Peyer's patch (tissue), 4 donors: ENCODE results near the gene FBXO24. TPM values are rescaled to one million over a fixed set of nuclear protein-coding genes. Genes with fewer than 3 reads are reported as not detected.
A peak's percentile ranks its signal among the peaks of the same experiment; 100 is the strongest.

Source experiments
- DNase-seq, 3 donors: peaks; one replicate each; pipeline ENCODE4 v3.0.0-alpha.2; 2017 to 2019
- H3K27ac ChIP-seq, 4 donors: fragments of 200-600 bp; sonication (generic); one replicate each; pipeline ENCODE4 v1.5.1; 2016 to 2019
- H3K27me3 ChIP-seq, 2 donors: fragments of 200-600 bp; sonication (generic); one replicate each; pipeline ENCODE4 v1.5.1; 2019
- H3K36me3 ChIP-seq, 3 donors: fragments of 200-600 bp; sonication (generic); one replicate each; pipeline ENCODE4 v1.5.1; 2016 to 2019
- H3K4me1 ChIP-seq, 4 donors: fragments of 200-600 bp; sonication (generic); one replicate each; pipeline ENCODE4 v1.5.1; 2016 to 2019
- H3K4me3 ChIP-seq, 4 donors: fragments of 200-600 bp; sonication (generic); 1 replicate in 3 of 4; 2 replicates in 1 of 4; pipeline ENCODE4 v1.5.1; 2016 to 2019; ENCODE audit warnings: mild to moderate bottlenecking in 1 of 4
- H3K9me3 ChIP-seq, 4 donors: fragments of 200-600 bp; sonication (generic); one replicate each; pipeline ENCODE4 v1.5.1; 2016 to 2019; ENCODE audit warnings: mild to moderate bottlenecking in 1 of 4
- POLR2A ChIP-seq, 2 donors: fragments of 450-650 bp; IDR thresholded peaks; one replicate each; pipeline ENCODE4 v1.5.1; 2017; ENCODE audit warnings: antibody characterized with exemption in 2 of 2, mild to moderate bottlenecking in 2 of 2, moderate library complexity in 2 of 2
- total RNA-seq, 4 donors: library from RNA; depleted of rRNA; stranded (reverse); fragments of >200 nt; gene quantifications; one replicate each; pipeline ENCODE4 v1.1.0, GENCODE V29; 2016
- TF ChIP-seq, protein P1 (sequence below), 6 experiments: fragments of 450-650 bp in 4 of 6; fragments of 200-600 bp in 2 of 6; sonication (generic) in 1 of 6; IDR thresholded peaks; one replicate each; pipeline ENCODE4 v1.5.1; 2017 to 2019; ENCODE audit warnings: antibody characterized with exemption in 6 of 6, mild to moderate bottlenecking in 3 of 6, moderate library complexity in 1 of 6

Gene FBXO24
- total RNA-seq, 4 donors from 2014 or later: 1.1 to 2.8 TPM; not detected in 2

GRCh38 chr7:100604028-100604975, 18.2 kb downstream of the FBXO24 start:
- Histone ChIP-seq H3K36me3 (no peaks in the 10 kb centered on the region), H3K4me1 (peaks cover 0 to 37% (median 6%) of the 10 kb centered on the region in 4 donors), H3K4me3 (peak overlapping the region; percentile 65 to 75 (median 65)), H3K9me3 (no peaks in the 10 kb centered on the region), H3K27me3 (no peaks in the 10 kb centered on the region), H3K27ac (peak overlapping the region; percentile 74 to 86 (median 82))
- TF ChIP-seq POLR2A (IDR thresholded peaks at IDR 0.05): no peak
- TF ChIP-seq, protein P1, sequence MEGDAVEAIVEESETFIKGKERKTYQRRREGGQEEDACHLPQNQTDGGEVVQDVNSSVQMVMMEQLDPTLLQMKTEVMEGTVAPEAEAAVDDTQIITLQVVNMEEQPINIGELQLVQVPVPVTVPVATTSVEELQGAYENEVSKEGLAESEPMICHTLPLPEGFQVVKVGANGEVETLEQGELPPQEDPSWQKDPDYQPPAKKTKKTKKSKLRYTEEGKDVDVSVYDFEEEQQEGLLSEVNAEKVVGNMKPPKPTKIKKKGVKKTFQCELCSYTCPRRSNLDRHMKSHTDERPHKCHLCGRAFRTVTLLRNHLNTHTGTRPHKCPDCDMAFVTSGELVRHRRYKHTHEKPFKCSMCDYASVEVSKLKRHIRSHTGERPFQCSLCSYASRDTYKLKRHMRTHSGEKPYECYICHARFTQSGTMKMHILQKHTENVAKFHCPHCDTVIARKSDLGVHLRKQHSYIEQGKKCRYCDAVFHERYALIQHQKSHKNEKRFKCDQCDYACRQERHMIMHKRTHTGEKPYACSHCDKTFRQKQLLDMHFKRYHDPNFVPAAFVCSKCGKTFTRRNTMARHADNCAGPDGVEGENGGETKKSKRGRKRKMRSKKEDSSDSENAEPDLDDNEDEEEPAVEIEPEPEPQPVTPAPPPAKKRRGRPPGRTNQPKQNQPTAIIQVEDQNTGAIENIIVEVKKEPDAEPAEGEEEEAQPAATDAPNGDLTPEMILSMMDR (IDR thresholded peaks at IDR 0.05): peak; percentile 38 to 51 (median 44)
- peak; percentile 76 to 90 (median 82) for DNase-seq

GRCh38 chr7:100604976-100605911, 19.1 kb downstream of the FBXO24 start:
- no peaks in the 10 kb centered on the region for H3K27me3 ChIP-seq

GRCh38 chr7:100606313-100606712, 20.2 kb downstream of the FBXO24 start:
- Histone ChIP-seq H3K4me1 (peaks cover 0 to 37% (median 6%) of the 10 kb centered on the region in 4 donors), H3K36me3 (no peaks in the 10 kb centered on the region), H3K27ac (no peak overlapping the region), H3K4me3 (no peak overlapping the region), H3K9me3 (no peaks in the 10 kb centered on the region), H3K27me3 (no peaks in the 10 kb centered on the region)
- DNase-seq: no peak
- no peak for TF ChIP-seq POLR2A (IDR thresholded peaks at IDR 0.05)
- TF ChIP-seq, protein P1 (IDR thresholded peaks at IDR 0.05): no peak

More at GRCh38 chr7:100604976-100605911, 19.1 kb downstream of the FBXO24 start:
- no peaks in the 10 kb centered on the region for H3K36me3 ChIP-seq
- H3K9me3 ChIP-seq: no peaks in the 10 kb centered on the region
- peaks cover 0 to 37% (median 6%) of the 10 kb centered on the region in 4 donors for H3K4me1 ChIP-seq
- TF ChIP-seq POLR2A (IDR thresholded peaks at IDR 0.05): no peak
- TF ChIP-seq, protein P1 (IDR thresholded peaks at IDR 0.05): no peak
- H3K27ac ChIP-seq: peak overlapping the region; percentile 74 to 86 (median 82)
- peak; percentile 36 to 71 (median 69) for DNase-seq
- H3K4me3 ChIP-seq: peak overlapping the region; percentile 65 to 75 (median 65)

DNA sequence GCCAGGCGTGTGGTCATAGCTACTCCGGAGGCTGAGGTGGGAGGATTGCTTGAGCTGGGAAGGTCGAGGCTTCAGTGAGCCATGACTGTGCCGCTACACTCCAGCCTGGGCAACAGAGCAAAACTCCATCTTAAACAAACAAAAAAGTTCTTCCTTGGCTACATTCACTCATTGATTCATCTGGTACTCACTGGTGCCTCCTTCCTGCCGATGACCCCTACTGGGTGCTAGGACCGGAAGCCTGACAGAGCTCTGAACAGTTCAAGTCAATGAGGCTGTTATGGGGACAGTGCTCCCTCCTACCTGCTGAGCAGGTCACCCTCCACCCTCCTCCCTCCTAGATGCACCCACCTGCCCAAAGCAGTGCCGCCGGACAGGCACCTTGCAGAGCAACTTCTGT, 21.0 kb downstream of the FBXO24 start:
- DNase-seq: no peak
- TF ChIP-seq, protein P1 (IDR thresholded peaks at IDR 0.05): no peak
- TF ChIP-seq POLR2A (IDR thresholded peaks at IDR 0.05): no peak
- Histone ChIP-seq H3K36me3 (no peaks in the 10 kb centered on the region), H3K9me3 (no peaks in the 10 kb centered on the region), H3K4me1 (peaks cover 0 to 36% (median 6%) of the 10 kb centered on the region in 4 donors), H3K4me3 (no peak overlapping the region), H3K27me3 (no peaks in the 10 kb centered on the region), H3K27ac (no peak overlapping the region)

DNA sequence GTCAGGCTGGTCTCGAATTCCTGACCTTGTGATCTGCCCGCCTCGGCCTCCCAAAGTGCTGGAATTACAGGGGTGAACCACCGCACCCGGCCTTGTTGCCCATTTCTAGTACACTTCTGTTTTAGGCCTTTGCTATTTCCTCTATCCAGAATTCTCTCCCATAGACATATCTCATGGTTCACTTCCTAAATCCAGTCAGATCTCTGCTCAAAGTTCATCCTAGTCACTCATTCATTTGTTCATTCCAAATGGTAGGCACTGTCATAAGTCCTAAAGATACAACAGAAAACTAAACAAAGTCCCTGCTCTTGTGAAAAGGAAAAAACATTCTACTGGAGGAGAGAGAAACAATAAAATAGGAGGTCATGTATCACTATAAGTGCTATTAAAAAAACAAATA, 23.8 kb downstream of the FBXO24 start:
- no peaks in the 10 kb centered on the region for H3K27me3 ChIP-seq
- peaks cover 0 to 2% (median 0%) of the 10 kb centered on the region in 3 donors for H3K36me3 ChIP-seq
- no peak for TF ChIP-seq POLR2A (IDR thresholded peaks at IDR 0.05)
- TF ChIP-seq, protein P1 (IDR thresholded peaks at IDR 0.05): no peak
- peaks cover 0 to 19% (median 9%) of the 10 kb centered on the region in 4 donors for H3K4me1 ChIP-seq
- DNase-seq: no peak
- no peak overlapping the region for H3K27ac ChIP-seq
- H3K4me3 ChIP-seq: no peak overlapping the region
- H3K9me3 ChIP-seq: no peaks in the 10 kb centered on the region
